Activated CD8-positive, alpha-beta memory T cell treated with anti-CD3 and anti-CD28 coated beads for 4 hours (primary cell): Measurements from ENCODE around the gene CEACAM1.
"Not testable (repeated sequence)": the region's sequence is repeated elsewhere in the genome, so short reads cannot be mapped to it uniquely, and the experiment has no call there.

Experiments used
- DNase-seq, 2 donors: peaks; one replicate each; pipeline ENCODE4 v3.0.0-alpha.2; 2020; ENCODE audit warnings: low read depth in 2 of 2

CEACAM1 gene

DNA sequence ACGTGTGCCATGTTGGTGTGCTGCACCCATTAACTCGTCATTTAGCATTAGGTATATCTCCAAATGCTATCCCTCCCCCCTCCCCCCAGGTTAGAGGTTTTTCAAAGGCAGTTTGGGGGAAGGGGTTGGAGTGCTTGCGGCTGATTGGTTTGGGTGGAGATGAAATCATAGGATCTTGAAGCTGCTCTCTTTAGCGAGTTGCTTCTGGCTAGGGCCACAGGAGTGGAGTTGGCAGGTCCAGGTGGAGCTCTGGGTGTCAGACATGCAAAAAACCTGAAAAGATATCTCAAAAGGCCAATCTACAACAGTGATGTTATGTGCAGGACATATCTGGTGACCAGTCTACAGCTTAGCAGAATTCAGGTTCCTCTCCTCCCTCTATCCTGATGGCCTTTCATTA lies 52.9 kb downstream of the CEACAM1 start:
- DNase-seq, result no peak

DNA sequence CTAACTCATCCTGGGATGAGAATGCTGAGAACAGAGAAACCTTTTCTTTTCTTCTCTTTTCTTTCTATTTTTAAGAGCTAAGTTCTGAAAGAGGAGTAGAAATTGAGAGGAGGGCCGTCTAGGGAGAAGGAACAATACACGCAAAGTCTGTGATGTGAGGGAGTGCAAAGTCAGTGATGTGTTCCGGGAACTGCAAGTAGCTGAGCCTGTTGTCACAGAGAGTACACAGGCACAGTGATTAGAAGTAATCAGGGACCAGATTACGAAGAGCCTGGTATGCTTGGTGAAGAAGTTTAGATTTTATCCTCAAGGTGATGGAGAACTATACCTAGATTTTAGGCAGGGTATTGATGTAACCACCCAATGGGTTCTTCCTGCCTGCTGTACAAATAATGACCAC lies 53.5 kb downstream of the CEACAM1 start:
- DNase-seq, result no peak

DNA sequence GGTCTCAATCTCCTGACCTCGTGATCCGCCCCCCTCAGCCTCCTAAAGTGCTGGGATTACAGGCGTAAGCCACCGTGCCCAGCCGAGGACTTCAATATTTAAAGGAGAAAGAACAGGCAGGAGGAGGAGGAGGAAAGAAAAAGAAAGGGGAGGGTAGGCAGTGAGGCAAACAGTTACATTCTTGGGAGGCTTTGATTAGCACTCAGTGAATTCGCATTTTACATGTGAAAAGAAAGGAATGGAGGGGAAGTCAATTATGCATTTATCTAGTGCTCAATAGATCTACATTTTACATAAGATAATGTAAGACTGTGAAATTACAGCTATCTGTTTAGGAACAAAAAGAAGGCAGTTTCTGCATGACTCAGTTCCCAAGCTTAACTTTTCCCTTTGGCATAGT lies 54.6 kb downstream of the CEACAM1 start:
- no peak for DNase-seq

DNA sequence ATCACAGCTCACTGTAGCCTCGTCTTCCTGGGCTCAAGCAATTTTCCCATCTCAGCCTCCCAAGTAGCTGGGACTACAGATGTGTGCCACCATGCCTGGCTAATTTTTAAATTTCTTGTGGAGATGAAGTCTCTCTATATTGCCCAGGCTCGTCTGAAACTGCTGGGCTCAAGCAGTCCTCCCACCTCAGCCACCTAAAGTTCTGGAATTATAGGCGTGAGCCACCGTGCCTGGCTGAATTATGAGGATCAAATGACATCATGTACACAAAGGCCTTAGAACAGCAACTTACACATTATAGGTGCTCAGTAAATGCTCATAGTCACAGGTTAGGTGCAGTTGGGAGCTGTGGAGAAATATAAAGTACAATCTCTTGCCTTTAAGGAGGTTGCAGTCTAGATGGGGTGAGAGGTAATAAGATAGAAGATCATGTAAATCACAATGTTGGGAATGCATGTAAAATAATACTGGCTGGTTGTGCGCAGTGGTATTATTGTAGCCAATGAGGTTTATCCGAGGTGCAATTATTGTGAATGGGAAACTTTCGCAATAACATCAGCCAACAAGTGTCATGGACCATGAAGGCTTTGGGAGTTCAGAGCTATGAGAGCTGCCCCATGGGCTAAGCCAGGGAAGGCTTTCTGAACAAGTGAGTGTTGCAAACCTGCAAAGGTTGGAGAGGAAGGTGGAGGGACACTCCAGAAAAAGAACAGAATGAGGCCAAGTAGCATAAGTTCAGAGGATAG lies 55.7 kb downstream of the CEACAM1 start:
- no peak for DNase-seq

DNA sequence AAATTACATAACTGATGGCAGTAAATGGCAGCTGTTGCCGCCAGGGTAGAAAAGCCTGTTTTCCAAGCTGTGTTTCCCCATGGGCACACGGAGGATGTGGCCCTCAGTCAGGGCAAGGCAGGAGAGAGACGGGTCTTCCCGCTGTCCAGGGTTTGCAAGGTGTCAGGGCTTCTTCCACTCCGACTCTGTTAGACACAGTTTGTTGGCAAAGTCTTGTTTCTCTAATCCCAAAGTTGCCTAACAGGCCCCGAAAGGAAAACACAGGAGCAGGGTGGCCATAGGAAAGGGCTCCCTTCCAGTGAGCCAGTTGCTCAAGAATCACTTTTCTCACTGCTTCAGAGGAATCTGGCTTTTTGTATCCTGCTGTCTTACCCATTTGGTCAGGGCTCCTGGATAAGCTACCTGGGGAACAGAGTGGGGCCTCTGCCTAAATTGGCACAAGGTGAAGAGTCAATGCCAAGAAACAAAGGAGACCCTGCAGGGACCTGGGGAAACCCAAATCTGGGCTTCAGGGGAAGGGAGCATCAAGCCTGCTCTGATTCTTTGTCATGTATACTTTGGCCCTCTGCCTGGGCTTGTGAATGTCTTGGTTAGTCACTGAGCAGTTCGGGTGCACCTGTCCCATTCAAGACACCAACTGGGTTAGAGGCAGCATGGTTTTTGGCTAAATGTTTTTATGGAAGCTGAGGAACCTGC lies 56.6 kb downstream of the CEACAM1 start:
- no peak for DNase-seq

DNA sequence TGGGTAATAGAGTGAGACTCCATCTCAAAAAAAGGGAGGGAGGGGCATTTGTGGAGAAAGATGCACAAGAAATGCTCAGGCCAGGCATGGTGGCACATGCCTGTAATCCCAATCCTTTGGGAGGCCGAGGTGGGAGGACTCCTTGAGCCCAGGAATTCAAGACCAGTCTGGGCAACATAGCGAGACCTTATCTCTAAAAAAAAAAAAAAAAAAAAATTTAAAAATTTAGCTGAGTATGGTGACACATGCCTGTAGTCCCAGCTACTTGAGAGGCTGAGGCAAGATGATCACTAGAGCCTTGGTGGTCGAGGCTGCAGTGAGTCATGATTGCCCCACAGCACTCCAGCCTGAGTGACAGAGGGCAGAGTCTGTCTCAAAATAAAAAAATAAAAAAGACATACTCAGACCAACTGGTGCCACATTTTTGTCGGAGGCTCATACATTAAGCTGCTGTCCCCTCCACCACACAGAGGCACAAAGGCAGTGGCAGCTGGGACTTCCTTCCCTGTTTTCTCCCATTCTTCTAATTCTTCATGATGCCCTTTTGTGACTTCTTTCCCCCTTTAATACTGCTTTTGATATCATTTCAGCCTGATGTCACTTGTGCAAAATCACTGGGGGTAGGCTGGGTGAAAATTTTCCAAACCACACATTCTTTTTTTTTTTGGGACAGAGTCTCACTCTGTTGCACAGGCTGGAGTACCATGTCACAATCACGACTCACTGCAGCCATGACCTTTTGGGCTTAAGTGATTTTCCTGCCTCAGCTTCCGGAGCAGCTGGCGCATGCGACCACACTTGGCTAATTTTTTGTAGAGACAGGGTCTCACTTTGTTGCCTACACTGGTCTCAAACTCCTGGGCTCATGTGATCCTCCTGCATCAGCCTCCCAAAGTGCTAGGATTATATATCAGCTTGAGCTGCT lies 58.7 kb downstream of the CEACAM1 start:
- no peak for DNase-seq

DNA sequence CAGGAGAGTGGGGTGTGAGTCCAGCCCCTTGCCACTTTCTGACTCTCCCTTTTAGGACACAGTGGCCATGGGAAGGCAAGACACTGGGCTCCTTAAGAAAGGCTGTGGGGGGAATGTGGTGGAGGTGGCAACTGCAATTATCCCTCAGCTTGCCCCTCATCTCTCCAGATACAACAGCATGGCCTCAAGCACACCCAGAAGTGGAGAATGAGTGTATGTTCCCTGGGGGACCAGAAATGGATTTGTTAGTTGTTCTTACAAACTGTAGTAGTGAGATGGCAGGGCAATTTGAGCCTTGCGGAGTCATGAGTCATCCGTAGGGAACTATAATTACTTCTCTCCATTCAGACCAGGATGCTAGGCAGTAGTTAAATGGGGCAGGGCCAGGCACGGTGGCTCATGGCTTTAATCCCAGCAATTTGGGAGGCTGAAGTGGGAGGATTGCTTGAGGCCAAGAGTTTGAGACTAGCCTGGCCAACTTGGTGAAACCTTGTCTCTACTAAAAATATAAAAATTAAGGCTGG lies 59.9 kb downstream of the CEACAM1 start:
- DNase-seq, result no peak

DNA sequence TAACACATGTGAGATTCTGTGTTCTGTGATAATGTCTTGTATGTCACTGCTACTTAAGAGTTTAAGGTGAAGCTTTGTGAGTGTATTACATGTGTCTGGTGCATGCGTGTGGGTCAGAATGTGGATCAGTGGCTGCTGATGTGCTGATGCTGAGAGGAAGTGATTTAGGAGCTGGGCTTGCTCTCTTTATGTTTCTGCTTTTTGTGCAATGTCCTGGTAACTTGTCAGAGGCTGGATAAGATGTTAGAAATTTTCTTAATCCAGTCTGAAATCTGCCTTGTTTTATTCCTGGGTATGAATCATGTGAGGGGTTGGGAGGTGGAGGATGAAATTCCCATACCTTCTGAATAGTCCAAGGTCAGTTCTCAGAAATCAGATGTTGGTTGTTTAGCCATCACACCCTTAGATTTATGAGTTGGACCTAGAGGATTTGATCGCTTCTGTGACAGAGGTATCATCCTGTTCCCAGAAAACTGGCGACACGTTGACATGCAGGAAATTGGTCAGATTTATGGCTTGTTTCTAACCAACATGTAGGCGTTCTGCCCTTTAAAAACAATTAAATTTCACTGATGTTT lies 61.0 kb downstream of the CEACAM1 start:
- no peak for DNase-seq

DNA sequence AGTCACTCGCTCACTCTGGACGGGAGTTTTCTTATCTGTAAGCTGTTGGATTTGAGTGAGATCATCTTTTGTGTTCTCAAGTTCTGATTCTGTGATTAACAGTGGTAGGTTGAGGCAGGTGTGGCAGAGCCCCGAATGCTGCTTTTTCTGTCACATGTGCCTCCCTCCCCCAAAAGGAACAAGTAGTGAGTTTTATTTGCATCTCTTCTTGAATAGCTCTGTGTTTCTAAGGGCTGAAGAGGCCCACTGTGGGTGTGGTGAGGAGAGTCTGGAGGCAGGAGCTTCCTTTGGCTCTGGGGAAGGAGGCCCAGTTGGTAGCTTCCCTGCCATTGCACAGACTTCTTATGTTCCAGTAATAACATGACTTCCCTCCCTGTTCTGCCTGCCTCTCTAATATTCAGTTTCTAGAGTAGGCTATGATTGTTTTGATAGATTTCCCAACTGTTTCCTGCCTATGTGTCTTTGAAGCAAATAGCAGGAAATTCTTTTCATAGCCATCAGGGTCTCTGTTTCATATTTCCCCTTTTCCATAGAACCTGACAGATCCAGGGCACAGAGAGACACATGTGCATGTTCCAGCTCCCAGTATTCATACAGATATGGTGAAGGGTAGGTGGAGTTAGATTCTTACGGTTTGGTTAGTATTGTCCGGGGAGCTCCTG lies 61.6 kb downstream of the CEACAM1 start:
- no peak for DNase-seq

DNA sequence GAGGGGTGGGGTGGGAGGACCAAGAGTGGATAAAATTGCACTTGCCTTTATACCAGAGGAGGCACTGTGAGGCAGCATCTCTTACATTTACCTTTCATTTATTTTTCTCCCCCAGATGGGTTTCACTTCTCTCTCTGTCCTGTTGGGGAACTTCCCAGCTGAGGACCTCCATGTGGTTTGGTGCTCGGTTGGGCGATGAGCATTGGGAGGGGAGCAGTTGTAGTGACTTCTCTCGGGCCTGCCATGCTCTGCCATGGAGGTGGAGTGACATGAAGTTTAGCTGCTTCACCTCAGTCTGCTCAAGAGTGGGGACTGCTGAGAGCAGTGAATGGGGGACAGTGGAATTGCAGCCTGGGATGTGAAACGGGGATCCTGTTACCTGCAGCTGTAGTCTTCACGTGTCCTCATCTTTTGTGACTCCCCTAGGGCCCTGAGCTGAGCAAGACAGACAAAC lies 62.4 kb downstream of the CEACAM1 start:
- no peak for DNase-seq

DNA sequence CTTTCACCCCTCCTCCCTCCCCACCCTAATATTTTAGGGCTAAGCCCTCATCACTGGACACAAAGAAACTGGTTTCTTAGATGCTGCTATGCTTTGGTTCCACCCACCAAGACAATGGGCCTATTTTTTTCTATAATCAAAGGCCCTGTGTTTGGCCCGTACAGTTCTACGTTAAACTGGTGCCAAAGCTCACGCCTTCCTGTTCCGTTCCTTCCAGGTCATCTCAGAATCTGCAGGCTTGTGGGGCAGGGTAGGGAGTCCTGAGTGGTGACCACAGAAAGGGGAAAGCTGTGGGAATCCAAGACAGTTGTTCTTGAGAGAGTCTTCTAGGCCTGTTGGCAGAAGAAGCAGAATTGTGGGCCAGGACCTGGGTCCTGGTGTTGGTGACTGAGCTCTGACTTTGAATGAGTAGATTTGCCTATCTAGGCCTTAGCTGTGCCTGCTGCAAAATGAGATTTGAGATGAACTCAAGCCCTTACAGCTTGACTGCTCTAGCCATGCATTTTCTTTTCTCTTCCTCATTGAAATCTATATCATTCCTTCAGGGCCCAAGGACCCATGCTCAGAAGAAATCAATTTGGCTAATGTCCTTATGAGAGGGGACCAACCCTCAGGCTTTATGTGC lies 66.5 kb downstream of the CEACAM1 start:
- DNase-seq, result no peak

DNA sequence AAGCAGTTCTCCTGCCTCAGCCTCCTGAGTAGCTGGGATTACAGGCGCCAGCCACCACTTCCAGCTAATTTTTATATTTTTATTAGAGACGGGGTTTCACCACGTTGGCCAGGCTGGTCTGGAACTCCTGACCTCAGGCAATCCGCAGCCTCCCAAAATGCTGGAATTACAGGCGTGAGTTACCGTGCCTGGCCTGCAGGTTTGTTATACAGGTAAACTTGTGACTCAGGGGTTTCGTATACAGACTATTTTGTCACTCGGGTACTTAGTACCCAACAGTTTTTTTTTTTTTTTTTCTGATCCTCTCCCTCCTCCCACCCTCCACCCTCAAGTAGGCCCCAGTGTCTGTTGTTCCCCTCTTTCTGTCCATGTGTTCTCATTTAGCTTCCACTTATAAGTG lies 67.0 kb downstream of the CEACAM1 start:
- not testable (repeated sequence) for DNase-seq

DNA sequence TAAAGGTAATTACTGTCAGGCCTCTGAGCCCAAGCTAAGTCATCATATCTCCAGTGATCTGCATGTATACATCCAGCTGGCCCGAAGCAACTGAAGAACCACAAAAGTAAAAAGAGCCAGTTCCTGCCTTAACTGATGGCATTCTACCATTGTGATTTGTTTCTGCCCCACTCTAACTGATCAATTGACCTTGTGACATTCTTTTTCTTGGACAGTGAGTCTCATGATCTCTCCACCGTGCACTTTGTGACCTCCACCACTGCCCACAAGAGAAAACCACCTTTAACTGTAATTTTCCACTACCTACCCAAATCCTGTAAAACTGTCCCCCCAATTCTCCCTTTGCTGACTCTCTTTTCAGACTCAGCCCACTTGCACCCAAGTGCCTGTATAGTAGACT lies 68.4 kb downstream of the CEACAM1 start:
- no peak for DNase-seq
